HG02759 (cell line): ENCODE results near the gene MFRP.

ENCODE experiments used
- ATAC-seq: cut with Tn5 transposase; IDR thresholded peaks from one replicate; pipeline ENCODE4 v1.9.1; 2021; ENCODE audit warnings: mild to moderate bottlenecking, moderate library complexity; ENCODE audit not compliant: unreplicated experiment

MFRP gene

DNA sequence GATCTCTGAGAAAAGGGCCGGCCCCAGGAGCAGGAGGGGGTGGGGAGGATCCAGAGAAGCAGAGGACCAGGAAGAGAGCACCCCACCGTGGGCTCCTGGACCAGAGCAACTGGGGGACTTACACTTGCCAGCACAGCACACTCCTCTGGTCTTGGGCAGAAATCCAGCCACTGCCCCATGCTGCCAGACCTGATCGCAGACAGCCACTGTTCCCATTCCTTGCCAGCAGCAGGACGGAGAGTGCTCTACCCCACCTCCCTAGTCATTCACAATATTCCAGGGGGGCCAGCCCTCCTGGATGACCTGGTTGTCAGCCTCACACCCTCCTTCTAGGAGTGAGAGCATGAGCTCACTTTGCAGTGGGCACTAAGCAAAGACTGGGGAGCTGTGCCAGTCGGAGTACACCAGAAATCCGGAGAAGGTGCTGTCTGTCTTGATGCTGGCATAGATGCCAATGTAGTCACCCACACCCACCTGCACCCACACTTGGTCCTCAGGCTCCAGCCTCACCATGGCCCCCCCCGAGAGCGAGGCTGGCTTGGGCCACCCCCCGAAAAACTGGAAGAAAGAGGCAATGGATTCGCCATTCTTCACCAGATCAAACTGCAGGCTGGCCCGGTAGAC is 7.4 kb downstream of the MFRP start:
- ATAC-seq: no peak

DNA sequence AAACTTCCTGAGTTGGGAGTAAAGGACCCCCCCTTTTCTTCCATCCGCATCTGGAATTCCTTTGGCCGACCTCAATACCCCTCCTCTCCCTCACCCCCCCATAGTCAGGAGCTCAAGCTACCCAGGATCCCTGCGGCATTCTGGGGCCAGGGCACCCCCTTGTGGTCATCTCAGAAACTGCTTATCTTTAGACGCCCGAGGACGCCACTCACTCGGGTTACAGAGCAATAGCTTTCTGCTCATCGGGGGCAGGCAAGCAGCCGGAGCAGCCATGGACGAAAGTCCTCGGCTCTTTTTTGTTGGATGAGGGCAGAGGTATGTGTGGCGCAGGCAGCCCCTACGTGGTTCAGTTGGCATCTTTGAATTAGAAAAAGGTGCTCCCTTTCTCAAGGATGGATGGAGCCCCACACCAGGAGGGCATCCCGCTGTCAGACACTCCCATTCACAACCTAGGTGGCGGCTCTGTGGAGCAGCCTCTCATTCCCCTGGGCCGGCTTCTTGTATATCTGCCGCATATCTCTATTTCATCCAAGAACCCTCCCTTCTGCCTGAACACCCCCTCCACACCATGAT is 8.1 kb downstream of the MFRP start:
- no peak for ATAC-seq

DNA sequence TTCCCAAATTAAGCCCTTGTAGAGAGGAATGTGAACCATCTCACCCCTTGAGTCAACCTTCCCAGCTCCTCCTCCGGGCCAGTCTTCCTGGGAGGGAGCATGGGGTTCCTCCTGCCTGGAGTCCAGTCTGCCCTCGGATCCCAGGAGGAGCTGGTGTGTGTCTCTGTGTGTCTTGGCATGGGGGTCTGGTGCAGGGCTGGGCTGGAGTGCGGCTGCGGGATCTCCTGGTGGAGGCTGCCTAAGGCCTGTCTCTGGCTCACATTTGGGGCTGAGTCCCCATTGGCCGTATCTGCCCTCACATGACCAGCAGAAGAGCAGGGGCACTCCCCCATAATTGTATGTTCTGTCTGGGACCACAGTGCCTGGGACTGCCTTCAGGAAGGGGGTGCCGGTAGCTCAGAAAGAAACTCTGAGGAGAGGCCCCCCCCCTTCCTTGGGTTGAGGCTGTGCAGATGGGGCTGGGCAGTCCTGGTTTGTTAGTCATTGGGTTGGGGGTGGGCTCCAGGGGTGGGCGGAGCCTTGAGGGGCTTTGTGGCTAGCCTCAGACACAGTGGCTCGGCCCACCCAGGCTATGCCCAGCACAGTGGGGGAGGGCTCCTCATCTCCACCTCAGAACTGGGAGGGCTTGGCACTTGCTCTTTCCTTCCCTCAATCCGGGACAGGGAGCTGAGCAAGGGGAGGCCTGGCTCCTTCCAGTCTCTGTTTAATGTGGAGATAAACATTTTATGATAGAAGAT is 8.8 kb downstream of the MFRP start:
- ATAC-seq: no peak

DNA sequence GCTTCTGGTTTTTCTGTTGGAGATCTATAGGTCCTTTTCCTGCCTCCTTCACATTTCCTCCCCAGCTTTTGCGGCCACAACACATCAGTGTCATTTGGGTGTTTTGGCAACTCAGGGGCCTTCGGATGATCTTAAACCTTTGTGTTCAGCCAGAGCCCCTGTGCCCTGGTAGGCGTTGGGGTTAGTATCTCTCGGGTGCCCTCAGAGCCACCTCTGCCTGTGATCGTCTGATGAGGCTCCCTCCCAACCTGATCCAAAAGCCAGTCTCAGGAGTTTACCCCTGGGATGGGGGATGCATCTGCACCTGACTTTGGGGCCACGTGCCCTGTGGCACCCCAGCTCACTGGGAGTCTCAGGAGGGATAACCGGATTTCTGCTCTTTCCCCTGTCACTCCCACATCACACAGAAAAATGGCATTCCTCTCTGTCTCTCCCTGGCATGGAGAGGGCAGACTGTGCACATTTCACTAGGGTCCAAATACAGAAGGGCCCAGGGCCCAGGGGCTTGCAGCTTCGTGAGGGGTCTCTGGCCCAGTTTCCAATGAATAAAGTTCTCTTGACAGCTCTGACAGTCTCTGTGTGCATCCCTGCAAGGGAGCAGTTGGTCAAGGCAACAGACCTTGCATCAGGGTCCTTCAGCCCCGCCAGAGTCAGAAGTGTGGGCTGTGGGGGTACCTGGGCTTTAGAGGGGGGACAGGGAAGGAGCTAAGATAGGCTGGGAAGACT is 9.6 kb downstream of the MFRP start:
- no peak for ATAC-seq

DNA sequence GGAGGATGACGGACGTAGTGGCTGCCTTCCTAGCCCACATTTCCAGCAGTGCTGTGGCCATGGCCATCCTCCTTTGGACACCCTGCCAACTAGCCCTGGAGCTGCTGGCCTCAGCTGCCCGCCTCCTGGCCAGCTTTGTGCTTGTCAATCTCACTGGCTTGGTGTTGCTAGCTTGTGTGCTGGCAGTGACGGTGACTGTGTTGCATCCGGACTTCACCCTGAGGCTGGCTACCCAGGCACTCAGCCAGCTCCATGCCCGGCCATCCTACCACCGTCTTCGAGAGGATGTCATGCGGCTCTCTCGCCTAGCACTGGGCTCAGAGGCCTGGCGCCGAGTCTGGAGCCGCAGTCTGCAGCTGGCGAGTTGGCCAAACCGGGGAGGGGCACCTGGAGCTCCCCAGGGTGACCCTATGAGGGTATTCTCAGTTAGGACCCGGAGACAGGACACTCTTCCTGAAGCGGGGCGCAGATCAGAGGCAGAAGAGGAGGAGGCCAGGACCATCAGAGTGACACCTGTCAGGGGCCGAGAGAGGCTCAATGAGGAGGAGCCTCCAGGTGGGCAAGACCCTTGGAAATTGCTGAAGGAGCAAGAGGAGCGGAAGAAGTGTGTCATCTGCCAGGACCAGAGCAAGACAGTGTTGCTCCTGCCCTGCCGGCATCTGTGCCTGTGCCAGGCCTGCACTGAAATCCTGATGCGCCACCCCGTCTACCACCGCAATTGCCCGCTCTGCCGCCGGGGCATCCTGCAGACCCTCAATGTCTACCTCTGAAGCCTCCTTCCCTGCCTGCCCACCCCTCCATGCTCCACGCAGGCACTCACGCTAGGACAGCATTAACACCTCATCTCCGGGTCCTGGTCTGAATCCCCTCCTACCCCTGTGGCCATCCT is 10.6 kb downstream of the MFRP start:
- no peak for ATAC-seq

DNA sequence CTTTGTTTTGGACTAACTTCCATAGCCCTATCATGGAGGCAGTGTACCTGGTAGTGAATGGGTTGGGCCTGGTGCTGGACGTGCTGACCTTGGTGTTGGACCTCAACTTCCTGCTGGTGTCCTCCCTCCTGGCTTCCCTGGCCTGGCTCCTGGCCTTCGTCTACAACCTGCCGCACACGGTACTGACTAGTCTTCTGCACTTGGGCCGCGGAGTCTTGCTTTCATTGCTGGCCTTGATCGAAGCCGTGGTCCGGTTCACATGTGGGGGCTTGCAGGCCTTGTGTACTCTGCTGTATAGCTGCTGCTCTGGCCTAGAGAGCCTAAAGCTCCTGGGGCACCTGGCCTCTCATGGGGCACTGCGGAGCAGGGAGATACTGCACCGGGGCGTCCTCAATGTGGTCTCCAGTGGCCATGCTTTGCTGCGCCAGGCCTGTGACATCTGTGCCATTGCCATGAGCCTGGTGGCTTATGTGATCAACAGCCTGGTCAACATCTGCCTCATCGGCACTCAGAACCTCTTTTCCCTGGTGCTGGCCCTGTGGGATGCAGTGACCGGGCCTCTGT is 11.3 kb downstream of the MFRP start:
- ATAC-seq: no peak

DNA sequence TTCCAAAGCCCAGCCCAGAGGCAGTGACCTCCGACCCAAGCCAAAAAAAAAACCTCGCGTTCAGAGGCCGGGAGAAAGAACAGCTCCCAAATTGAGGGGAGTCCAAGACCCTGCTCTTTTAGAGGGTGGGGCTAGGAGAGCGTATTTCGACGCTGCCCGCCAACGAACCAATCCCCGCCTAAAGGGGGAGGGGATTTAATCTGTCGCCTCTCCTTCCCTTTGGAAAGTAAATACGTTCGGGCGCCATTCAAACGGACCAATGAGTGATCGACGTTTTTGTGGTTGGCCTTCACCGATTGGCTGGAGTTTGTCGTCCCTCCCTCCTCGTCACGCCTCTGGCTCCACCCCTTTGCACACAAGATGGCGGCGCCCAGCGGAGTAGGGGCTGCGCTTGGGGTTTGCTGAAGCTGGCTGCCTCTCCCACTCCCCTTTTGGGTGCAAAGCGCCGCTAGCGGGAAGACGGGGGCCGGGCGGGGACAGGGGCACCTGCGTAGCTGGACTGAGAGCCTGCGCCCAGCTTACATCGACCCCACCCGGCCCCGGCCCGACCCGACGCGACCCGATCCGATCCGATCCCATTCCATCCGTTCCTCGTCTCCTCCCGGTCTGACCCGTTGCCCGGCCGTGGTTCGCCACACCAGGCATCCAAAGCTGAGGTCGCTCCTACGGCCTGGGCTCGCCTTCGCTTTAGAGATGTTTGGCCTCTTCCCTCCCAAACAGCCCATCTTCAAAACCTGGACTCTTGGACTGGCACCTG is 12.2 kb downstream of the MFRP start, which contains the start of gene RNF26:
Gene RNF26 (plus strand): TSS at position 354 of the 757 bp plus-strand sequence. CDS start 596 bp downstream, outside the sequence.
- peak; percentile 96 for ATAC-seq

DNA sequence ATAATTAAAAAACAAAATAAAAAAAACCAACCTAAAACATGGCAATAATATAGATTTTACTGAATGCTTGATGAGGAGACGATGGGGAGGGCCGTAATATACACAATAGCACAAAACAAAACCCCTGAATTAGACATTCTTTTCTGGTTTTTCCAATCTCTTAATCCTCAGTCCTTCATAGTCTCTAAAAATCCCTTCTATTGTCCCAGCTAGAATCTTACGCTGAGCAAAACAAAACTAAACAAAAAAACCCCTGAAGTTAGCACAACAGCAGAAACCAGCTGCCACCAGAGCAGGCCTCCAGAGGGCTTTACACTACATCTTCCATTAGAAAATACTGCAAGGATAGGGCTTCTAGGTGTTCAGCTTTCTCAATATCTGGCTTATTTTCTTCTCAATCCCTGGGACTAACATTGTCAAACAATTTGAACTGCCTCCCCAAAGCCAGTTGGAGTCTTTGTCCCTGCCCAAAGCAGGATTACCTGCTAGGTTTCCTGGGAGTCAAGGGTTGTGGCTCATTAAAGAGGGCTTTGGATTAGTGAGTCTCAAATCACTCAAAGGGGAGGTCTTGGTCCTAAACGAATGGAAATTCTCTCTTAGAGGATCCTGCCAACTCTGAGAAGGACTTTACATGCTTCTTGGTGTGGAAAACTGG is 14.3 kb downstream of the MFRP start:
- no peak for ATAC-seq

DNA sequence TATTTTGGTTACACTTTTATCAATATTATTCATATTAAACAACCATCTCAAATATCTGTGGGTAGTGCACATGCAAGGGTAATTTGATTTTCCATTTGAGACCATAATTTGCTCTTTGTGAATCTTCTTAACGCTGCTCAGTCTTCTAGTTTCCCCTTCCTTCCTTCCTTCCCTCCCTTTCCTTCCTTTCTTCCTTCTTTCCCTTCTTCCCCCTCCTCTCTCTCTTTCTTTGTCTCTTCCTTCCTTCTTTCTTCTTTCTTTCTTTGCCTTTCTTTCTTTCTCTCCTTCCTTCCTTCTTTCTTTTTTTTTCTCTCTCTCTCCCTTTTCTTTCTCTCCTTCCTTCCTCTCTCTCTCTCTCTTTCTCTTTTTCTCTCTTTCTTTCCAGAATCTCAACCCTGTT is 16.3 kb downstream of the MFRP start:
- no peak for ATAC-seq

DNA sequence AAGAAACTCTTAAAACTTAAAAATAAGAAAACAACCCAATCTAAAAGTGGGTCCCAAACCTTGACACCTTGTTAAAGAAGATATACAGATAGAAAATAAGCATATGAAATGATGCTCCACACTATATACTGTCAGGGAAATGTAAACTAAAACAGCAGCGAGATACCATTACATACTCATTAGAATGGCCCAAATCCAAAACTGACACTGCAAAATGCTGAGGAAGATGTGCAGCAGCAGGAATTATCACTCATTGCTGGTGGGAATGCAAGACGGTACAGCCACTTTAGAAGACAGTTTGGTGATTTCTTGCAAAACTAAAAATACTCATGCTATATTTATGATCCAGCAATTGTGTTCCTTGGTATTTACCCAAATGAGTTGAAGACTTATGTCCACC is 17.2 kb downstream of the MFRP start:
- ATAC-seq: no peak

DNA sequence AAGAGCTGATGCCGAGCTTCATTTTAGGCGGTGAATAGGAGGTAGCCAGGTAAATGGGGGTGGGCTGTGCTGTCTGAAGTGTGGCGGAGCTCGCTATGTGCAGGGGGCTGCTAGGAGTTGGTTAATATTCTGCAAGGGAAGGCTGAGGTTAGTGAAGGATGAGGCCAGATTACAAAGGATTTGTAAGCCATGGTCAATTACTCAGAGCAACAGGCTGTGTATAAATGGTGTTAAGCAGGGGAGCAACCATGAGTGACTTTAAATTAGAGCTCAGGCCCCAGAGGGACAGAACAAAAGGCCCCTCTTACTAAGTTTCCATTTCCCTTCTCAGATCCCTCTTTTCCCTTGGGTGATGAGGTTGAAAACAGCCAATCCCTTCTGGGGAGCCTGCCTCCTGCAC is 22.3 kb downstream of the MFRP start:
- no peak for ATAC-seq

DNA sequence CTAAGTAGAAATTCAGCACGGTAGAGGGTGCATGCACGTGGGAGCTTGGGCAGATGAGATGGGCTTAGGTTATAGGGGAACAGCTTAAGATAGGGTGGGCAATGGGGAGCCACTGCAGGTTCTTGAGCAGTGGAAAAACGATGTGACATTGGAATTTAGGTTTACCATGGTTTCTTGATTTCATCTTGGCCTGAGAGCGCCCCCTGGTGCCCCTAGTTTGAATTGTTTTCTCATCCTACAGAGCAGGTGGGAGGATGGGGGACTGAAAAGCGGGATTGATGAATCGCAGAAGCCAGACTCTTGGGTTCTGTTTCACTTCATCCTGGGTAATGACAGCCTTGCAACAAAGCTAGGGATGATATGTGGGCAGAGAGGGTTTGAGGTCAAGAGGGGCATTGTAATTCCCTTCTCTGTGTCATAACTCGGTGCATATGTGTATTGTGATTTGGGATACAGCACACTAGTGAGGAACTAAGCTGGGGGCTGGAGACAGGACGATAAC is 22.9 kb downstream of the MFRP start:
- ATAC-seq: no peak

DNA sequence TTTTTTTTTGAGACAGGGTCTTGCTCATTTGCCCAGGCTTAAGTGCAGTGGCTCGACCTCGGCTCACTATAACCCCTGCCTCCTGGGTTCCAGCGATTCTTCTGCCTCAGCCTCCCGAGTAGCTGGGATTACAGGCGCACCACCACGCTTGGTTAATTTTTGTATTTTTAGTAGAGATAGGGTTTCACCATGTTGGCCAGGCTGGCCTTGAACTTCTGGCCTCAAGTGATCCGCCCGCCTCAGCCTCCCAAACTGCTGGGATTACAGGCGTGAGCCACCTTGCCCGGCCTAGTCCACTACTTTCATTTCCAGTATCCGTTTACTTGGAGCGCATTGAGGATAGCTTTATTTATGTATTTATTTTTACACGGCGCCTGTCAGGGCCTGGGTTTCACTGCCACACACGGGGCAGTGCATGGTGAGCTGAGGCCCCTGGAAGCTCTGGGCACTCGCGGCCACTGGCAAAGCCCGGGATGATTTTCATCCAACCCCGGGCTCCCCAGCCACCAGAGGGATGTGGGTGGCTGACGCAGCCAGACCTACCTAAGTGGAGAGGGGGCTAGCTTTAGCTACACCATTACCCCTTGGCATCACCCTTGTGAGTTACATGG is 23.5 kb downstream of the MFRP start:
- no peak for ATAC-seq

DNA sequence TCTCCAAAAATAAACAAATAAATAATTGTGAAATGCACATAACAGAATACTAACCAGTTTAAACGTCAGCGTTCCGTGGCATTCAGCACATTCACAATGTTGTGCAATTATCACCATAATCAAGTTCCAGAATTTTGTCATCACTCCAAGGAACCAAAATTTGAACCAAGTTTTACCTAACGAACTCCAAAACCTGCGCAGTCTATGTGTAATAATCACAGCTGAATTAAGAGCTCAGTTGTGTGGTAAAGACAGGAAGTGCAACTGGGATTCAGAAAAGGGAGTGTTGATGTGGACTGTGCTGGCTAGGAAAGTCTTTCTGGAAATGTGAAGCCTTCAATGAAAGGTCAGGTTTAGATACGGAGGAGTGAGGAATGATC is 24.2 kb downstream of the MFRP start:
- ATAC-seq: no peak

DNA sequence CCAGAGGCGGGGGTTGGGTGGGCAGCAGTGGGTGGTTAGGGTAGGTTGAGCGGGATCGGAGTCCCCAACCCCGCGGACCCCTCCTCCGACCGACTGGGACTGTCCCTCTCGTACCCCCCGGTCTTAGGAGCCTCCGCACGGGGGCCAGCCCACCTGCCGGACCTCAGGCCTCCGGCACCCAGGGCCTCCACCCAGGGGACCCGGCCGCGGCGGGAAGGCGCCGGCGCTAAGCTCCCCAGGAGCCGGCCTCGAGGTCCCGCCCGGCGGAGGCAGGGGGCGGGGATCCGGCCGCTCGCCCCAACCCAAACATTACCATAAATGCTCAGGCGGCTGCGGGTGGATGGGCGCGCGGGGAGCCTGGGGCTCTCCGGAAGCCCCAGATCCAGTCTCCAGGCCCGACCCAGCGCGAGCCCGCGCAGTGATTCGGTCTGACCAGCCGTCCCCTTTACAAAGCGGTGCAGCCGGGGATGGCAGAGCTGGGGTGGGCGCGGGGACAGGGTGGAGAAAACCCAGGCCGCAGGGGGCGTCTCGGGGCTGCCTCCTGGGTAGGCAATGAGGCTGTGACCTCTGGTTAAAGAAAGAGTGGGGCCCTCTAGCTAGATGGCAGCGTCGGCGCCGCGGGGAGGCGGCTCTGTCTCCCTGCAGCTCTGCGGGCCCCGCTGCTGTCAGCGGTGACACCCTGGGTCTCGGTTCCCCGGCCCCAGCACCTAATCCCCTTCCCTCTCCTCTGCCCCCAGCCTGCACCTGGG is 25.6 kb downstream of the MFRP start:
- peak; percentile 58 for ATAC-seq

DNA sequence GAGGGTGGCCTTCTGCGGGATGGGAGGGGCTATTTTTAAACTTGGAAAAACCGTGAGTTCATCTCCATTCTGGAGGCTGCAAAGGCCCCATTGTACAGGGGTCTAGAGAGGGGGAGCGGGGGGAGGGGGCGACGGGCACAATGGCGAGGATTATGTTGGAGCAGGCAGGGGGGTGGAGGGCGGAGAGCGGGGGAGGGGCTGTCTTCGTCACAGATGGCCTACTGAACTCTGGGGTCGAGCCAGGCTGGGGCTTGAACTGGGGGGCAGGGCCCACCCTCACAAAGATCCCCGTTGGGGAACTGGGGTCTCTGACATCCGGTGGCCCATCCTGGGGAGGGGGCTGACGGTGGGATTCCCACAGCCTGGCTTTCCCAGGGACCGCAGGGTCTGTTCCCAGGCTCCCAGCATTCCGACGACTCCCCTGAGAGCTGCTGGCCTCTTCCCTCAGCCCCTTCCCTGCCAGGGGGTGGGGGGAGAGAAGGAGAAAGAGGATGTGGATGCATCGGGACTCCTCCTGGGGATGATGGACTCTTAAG is 26.2 kb downstream of the MFRP start:
- no peak for ATAC-seq

DNA sequence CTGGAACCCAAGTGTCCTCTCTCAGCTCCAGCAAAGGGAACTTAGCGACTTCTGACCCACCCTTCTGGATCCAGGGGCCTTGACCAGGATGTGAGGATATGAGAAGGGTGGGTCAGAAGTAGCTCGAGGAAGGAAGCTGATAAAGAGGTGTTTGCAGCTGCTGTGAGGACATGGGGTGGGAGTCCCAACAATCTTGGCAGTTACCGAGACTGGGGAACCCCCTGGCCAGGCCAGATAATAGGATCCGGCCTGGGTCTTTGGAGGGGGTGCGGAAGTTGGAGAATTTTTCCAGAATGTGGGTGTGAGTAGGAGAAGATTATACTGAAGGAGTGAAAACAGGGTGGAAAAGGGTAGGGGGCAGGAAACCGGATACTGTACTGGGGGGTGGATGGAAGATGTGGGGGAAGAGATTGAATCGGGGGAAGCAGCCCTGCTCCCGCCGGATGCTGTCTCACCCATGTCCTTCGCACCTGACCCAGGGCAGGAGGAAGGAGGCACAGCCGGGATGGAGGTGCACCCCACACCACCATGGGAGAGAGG is 26.7 kb downstream of the MFRP start:
- ATAC-seq: no peak
